Endometrial microvascular endothelial cells (primary cell): ENCODE results near the gene STX8. TPM values are rescaled to one million over a fixed set of nuclear protein-coding genes. Genes with fewer than 3 reads are reported as not detected.

Source experiments
- in situ Hi-C: cut with HindIII; loops from 2 replicates; pipeline ENCODE4 v1.10.0; 2017; ENCODE audit warnings: low sequenced_read_pairs, low pct_unique_long_range_greater_than_20kb; ENCODE audit errors: inconsistent ontology term
- total RNA-seq: library from RNA; depleted of rRNA; stranded (reverse); fragments of >200 nt; gene quantifications from one replicate; pipeline ENCODE4 v1.2.3, GENCODE V29; 2015; ENCODE audit errors: inconsistent ontology term

The STX8 gene
- total RNA-seq, 1 donor from 2014 or later, result 53.2 TPM

DNA sequence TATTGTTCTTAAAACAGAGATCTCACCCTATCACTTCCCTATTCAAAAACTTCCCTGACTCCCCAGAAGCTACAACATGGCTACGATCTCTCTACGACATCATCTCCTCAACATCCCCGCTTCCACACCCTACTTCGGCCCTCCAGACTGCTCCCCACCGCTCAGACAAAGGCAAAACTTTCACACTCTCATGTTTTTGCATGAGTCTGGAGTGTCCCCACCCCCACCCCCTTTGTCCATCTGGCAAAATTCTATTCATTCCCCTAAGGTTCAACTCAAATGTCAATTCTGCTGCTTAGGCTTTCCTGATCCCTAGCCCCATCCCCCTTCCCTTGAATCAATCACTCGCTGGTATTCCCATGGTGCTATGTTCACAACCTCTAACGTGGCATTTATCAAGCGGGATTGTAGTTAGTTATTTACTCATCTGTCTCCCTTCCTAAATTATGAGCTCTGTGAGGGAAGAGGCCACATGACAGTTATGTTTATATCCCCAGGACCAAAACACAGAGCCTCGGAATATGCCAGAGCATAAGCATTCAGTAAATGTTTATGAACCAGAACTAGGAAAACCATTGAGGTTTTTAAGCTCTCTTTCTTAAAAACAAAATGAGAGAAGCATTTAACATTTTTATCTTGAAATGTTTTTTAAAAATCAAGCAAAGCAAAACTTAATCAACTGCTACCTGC is 55.9 kb downstream of the STX8 start:
- in situ Hi-C loops, result no loop called here

DNA sequence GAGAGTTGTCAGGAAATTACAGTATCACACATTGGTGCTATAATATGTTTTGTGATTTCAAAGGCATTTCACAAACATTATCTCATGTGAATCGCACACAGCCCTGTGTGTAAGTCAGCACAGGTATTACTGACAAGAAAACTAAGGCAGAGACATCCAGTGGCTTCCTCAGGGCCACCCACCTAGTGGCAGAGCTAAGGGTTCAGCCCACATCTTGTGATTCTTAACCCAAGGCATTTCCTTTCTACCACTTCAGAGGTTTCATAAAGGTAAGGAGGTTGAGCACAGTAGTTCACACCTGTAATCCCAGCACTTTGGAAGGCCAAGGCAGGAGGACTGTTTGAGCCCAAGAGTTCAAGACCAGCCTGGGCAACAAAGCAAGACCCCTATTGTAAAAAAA is 58.2 kb downstream of the STX8 start:
- in situ Hi-C loops, result no loop called here

DNA sequence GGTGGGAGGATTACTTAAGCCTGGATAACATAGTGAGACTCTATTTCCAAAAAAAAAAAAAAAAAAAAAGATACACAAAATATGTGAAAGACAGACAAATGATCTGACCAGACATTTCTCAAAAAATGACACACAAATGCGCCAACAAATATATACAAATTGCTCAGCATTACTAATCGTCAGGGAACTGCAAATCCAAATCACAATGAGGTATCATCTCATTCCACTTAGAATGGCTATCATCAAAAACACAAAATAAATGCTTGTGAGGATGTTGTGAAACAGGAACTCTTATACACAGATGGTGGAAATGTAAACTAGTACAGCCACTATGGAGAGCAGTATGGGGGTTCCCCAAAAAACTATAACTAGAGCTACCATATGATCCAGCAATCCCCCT is 62.4 kb downstream of the STX8 start:
- in situ Hi-C loops, result no loop called here

DNA sequence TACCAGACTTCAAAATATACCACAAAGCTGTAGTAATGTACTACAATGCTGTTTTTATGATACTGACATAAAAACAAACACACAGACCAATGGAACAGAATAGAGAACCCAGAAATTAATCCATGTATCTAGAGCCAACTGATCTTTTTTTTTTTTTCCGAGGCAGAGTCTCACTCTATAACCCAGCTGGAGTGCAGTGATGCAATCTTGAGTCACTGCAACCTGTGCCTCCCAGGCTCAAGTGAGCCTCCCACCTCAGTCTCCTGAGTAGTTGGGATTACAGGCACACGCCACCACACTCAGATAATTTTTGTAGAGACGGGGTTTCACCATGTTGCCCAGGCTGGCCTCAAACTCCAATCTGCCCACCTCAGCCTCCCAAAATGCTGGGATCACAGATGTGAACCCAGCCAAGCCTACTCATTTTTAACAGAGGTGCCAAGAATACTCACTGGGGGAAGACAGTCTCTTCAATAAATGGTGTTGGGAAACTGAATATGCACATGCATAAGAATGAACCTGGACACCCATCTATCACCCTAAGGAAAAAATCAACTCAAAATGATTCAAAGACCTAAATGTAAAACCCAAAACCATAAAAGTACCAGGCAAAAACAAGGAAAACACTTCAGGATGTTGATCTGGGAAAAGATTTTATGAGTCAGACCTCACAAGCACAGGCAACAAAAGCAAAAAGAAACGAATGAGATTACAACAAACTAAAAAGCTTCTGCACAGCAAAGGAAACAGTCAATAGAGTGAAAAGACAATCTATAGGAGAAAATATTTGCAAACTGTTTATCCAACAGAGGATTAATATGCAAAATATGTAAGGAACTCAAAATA is 63.1 kb downstream of the STX8 start:
- in situ Hi-C loops, result no loop called here

DNA sequence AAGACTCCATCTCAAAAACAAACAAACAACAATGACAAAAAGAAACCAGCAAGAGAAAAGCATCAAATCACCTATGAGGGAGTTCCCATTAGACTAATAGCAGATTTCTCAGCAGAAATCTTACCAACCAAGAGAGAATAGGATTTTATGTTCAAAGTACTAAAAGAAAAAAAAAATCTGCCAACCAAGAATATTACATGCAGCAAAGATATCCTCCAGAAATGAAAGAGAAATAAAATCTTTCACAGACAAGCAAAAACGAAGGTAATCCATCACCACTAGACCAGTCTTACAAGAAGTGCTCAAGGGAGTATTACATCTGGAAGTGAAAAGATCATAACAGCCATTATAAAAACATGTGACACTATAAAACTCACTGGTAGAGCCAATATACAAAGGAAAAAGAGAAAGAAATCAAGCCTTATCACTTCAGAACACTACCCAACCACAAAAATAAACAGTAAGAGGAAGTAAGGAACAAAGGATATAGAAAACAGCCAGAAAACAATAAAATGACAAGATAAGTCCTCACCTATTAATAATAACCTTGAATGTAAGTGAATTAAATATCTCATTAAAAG is 66.3 kb downstream of the STX8 start:
- in situ Hi-C loops, result no loop called here

DNA sequence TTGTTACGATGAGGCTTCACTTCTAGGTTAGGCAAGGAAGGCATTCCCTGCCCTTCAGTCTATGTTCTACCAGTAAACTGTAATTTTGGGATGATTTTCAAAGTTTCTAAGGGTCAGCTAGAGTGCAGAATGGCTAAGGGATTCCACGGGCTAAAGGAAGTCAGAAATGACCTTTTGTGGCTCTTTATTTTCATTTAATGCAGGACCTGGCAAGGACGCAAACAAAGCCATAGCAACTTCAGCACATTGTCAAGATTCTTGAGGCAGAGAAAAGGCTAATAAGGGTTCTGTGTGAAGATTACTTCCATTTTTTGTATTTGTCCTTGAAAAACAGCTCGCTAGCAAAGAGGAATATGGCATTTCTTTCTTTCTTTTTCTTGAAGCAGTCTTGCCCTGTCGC is 76.6 kb downstream of the STX8 start:
- in situ Hi-C loops, result no loop called here

DNA sequence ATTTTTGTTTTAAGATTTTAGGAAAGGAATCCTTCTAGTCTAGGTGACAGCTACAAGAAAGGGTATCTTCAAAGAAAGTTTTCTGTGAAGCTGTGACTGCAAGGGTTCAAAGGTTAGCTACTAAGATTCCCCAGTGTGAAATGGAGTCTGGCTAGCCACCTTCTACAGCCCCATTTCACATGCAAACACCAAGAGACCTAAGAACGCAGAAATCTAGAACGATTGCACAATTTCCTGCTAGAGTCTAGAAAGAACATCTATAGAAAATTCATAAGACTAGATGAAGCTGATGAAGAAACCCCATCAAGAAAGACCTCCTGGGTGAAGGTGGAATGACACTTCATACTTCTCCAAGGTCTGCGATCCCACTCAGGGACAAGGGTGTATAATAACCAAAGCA is 77.1 kb downstream of the STX8 start:
- in situ Hi-C loops, result no loop called here

DNA sequence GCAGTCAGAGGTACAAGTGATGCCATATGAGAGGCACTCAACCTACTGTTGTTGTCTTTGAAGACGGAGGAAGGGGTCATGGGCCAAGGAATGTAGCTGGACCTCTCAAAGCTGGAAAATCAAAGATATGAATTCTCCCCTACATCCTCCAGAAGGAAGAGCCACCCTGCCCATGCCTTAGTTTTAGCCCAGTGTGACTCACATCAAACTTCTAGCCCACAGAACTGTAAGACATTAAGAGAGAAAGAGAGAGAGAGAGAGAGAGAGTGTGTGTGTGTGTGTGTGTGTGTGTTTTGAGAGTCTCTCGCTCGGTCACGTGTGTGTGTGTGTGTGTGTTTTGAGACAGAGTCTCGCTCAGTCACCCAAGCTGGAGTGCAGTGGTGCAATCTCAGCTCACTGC is 87.1 kb downstream of the STX8 start:
- in situ Hi-C loops, result no loop called here

DNA sequence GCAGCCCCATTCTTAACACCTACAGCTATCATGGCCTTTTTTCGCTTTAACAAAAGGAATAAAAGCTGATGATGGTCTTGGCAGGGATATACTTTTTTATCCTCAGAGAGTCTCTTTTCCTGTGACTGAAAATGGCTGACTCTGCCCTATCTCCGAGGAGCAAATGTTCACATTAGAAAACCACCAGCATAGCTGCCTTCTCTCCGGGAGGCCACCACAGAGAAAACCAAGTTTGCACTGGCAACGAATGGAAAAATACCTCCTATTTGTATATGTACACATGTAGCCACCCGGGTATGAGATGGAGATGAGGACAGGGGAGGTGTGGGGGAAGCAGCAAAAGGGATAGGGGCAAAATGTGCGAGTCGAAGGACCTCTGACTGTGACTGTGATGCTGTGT is 88.2 kb downstream of the STX8 start:
- in situ Hi-C loops, result no loop called here

DNA sequence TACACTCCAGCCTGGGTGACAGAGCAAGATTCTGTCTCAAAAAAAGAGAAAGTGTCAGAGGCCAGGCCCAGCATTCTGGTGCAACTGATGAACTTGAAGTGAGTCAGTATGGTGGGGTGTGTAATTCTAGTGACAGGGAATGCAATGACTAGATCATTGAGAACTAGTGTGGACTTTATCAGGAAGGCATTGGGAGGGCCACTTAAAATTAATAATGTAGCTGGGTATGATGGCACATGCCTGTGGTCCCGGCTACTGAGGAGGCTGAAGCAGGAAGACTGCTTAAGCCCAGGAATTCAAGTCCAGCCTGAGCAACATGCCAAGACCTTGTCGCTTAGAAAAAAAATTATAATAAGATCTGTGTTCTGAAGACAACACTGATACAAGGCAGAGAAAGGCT is 90.8 kb downstream of the STX8 start:
- in situ Hi-C loops, result no loop called here

DNA sequence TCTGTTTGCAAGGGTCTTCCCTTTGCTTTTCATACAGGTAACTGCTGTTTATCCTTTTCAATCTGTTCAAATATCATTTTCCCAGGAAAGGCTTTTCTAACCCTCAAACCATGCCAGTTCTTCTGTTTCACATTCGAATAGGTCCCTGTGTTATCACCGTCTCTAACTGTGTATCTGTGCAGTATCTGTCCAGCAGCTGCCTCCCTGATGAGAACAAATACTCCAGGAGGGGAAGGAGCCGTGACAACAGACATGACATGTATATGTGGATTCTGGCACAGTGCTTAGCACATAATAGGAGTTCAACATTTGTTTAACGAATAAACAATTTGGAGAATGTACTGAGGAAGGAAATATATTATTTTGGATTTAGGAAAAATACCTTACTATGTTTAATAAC is 95.7 kb downstream of the STX8 start:
- in situ Hi-C loops, result no loop called here

DNA sequence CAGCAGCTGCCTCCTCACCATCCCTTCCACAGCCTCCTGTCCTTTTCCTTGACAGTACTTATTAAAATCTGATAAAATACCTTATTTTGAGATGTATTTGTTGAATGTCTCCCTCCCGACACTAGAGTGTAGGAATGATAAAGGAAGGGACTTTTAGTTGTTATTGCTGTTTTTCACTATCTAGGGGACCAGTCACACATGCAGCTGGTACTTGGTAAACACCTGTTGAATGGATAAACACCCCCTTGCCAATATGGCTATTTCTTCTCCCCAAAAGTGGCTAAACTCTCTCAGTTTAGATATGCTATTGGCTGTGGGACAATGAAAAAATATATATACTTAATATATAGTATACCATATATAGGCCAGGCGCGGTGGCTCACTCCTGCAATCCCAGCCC is 96.7 kb downstream of the STX8 start:
- in situ Hi-C loops, result no loop called here

DNA sequence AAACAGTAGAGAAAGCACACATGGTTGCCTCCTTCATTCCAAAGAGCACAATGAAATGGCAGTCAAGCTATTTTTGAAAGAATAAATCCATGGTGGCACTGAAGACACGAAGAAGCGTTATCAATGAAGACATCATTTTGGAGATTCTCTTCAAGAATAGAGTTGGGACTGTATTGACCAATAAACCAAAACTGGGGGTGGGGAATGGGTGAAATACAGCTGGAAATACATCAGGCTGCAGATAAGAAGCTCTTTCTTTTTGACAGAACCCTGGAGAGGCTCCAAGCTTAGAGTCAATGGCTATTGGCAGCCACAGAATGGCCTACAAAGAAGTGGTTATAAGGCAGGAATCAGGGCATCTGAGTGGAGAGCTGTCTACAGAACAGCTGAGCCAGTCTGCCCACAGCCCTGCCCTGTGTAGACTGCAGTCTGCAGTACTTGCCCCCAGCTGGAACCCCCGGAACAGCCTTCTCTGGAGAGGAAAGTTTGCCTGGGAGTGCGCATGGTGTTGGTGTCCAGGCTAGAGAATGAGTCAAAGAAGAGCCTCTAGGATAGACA is 100.4 kb downstream of the STX8 start:
- in situ Hi-C loops, result no loop called here

DNA sequence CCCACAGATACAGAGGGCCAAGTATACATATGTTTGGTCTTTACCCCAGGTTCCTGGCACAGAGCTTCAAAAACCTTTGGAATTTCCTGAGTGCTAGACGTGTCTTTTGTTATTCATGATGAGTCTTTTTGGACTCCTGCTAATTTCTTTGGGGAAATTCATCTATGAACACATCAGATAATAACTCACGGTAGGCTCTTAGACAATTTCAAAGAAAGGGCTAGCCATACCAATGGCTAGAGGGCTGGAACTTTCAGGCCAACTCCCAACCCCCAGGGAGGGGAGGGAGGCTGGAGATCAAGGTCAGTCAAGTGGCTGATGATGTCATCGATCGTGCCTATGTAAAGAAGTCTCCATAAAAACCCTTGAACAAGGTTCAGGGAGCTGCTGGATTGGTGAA is 101.9 kb downstream of the STX8 start:
- in situ Hi-C loops, result no loop called here

DNA sequence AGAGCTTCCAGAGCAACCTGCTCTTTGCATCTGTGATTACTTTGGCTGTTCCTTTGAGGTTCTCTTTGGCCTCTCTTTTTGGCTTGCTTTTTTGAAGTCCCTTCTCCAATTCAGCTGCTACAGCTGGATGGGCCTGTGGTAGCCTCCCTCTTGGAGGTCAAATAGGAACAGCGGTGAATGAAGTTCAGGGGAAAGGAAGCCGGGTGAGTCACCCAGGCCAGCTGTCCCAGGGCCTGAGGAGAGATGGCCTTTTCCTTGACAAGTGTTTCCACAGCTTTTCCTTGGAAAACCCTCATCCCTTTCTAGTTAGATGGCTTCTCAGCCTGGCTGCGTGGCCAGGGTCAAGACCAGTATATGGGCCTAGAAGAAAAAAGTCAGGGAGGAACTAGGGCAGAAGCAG is 103.1 kb downstream of the STX8 start:
- in situ Hi-C loops, result no loop called here

DNA sequence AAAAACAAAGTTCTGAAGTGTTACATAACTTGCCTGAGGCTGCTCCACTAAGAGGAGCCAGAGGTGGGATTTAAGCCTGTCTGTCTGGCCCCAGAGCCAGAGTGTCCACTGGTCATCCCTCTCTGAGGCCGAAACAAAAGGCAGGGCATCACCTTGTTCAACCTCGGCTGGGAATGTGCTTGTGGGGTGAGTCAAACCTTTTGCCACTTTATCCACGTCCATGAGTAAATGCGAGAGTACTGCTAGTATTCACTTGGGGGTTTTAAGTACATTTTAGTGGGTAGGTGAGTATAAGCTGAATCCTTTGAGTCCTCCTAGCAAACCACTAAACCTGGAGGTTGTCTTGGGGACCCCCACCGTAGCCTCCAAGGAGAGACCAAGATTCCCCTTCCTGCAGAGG is 103.5 kb downstream of the STX8 start:
- in situ Hi-C loops, result no loop called here

DNA sequence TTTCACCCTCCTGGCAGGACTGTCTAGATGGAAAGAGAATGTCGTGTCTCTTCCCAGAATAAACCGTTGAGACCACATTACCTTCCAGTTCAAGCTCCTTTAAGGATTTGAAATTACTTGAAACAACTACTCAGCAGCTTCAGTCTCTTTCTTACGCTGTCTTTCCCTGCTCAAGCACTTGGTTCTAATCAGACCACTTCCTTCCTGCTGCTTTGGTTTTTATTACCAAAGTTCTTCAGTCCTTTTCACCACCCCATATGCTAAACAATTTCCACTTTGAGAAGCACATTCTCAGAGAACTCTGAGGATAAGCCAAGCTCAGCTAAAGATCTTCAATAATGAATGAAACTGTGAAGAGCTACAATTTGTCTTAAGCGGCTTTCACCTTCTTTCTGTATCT is 105.4 kb downstream of the STX8 start:
- in situ Hi-C loops, result no loop called here

DNA sequence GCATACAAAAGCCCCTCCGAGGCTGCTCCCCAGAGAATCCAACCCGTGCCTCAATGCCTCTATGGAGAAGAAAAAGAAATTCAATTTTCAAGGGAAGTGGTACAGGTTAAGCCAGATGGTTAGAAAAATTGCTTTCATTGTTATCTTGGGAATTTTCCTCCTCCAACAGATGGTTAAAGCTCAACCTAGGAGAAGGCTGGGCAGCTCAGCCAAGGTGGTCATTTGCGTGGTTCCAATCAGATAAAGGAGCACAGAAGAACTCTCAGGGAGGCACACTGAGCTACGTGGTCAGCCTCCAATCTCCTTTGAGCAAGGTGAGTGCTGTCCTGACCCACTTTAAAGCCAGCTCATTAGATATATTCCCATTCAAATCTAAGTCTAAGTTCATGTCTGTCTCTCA is 106.7 kb downstream of the STX8 start:
- in situ Hi-C loops, result no loop called here

DNA sequence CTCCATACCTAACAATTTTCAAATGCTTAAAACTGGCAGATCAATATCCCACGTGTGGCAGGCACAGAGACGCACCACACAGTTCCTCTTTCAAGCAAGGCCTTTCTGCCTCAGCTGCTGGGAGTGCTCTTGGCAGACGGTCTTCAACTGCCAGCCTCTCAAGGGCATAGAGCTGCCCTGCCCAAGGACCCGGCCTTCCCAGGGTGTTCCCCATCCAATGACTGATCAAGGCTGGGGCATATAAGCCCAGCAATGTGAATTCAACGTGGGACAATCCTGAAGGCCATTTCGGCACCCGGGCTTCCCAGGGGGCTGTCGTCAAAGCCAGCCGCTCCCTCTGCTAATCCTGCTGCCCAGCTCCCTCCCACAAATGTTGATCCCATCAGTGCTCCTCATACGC is 107.1 kb downstream of the STX8 start:
- in situ Hi-C loops, result no loop called here

DNA sequence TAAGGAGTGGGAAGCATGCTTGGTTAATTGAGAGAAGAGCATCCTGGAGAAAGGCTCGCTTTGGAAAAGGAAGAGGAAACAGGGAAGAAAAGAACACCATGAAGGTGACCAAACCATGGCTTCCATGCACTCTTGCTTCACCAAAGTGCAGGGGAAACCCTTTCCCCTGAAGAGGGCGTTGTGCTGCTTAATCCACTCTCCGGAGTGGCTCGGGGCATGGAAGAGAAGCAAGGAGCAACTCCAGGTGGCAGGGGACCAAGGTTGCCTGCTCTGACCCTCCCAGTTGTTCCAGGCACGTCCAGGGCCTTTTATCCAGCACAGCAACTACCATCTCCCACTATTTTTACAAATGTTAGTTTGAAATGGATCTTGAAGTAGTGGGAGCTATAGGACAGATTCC is 108.1 kb downstream of the STX8 start:
- in situ Hi-C loops, result no loop called here
